H9 (cell line): ENCODE data around the gene MAPKAPK3. TPM values are rescaled to one million over a fixed set of nuclear protein-coding genes. Genes with fewer than 3 reads are reported as not detected.

ENCODE experiments used
- DNase-seq: peaks from one replicate; pipeline ENCODE4 v3.0.0-alpha.2; 2017
- H2AFZ ChIP-seq: one replicate; pipeline ENCODE4 v1.6.1; 2013; ENCODE audit warnings: mild to moderate bottlenecking, low read length, control low read depth, moderate library complexity
- H2AK5ac ChIP-seq: 2 replicates; pipeline ENCODE4 v1.6.1; 2013; ENCODE audit warnings: low read length, control low read depth, mixed read lengths; ENCODE audit not compliant: insufficient read length
- H2BK120ac ChIP-seq: one replicate; pipeline ENCODE4 v1.6.1; 2013; ENCODE audit warnings: low read depth, mild to moderate bottlenecking, low read length, control low read depth, inconsistent platforms; ENCODE audit not compliant: poor library complexity, severe bottlenecking
- H2BK12ac ChIP-seq: 2 replicates; pipeline ENCODE4 v1.6.1; 2013; ENCODE audit warnings: low read length, control low read depth, mixed read lengths, low read depth; ENCODE audit not compliant: insufficient read length
- H2BK15ac ChIP-seq: 2 replicates; pipeline ENCODE4 v1.6.1; 2013; ENCODE audit warnings: low read depth, low read length, control low read depth
- H2BK20ac ChIP-seq: one replicate; pipeline ENCODE4 v1.6.1; 2013; ENCODE audit warnings: low read depth, mild to moderate bottlenecking, low read length, control low read depth, inconsistent platforms; ENCODE audit not compliant: poor library complexity, severe bottlenecking
- H2BK5ac ChIP-seq: 2 replicates; pipeline ENCODE4 v1.6.1; 2013; ENCODE audit warnings: low read length, control low read depth, mixed read lengths; ENCODE audit not compliant: insufficient read length
- H3K14ac ChIP-seq: 2 replicates; pipeline ENCODE4 v1.6.1; 2013; ENCODE audit warnings: low read length, control low read depth; ENCODE audit not compliant: insufficient read depth
- H3K18ac ChIP-seq: 2 replicates; pipeline ENCODE4 v1.6.1; 2013; ENCODE audit warnings: low read depth, mild to moderate bottlenecking, mixed read lengths, low read length, control low read depth; ENCODE audit not compliant: insufficient read length
- H3K23ac ChIP-seq: 2 replicates; pipeline ENCODE4 v1.6.1; 2013; ENCODE audit warnings: low read length, control low read depth, mixed read lengths, low read depth; ENCODE audit not compliant: insufficient read length
- H3K23me2 ChIP-seq: 2 replicates; pipeline ENCODE4 v1.6.1; 2013; ENCODE audit warnings: low read depth, mild to moderate bottlenecking, mixed read lengths, low read length, control low read depth; ENCODE audit not compliant: insufficient read length, poor library complexity, severe bottlenecking
- H3K27ac ChIP-seq: 2 replicates; pipeline ENCODE4 v1.5.1; 2013; ENCODE audit warnings: low read length, control low read depth, mixed read lengths, low read depth; ENCODE audit not compliant: insufficient read length
- H3K27me3 ChIP-seq: 2 replicates; pipeline ENCODE4 v1.6.1; 2013; ENCODE audit warnings: low read length, control low read depth, inconsistent platforms; ENCODE audit not compliant: insufficient read depth
- H3K4ac ChIP-seq: 2 replicates; pipeline ENCODE4 v1.6.1; 2013; ENCODE audit warnings: low read depth, mild to moderate bottlenecking, control low read depth, inconsistent platforms, low read length, moderate library complexity
- H3K4me1 ChIP-seq: 2 replicates; pipeline ENCODE4 v1.6.1; 2013; ENCODE audit warnings: low read length, control low read depth, inconsistent platforms; ENCODE audit not compliant: insufficient read depth
- H3K4me2 ChIP-seq: 2 replicates; pipeline ENCODE4 v1.6.1; 2013; ENCODE audit warnings: low read length, control low read depth, mixed read lengths; ENCODE audit not compliant: insufficient read length, insufficient read depth
- H3K56ac ChIP-seq: 2 replicates; pipeline ENCODE4 v1.6.1; 2013; ENCODE audit warnings: low read depth, mild to moderate bottlenecking, mixed read lengths, low read length, control low read depth; ENCODE audit not compliant: insufficient read length
- H3K79me1 ChIP-seq: 2 replicates; pipeline ENCODE4 v1.6.1; 2013; ENCODE audit warnings: low read depth, mild to moderate bottlenecking, moderate library complexity, low read length, control low read depth, inconsistent platforms; ENCODE audit not compliant: insufficient read depth, poor library complexity, severe bottlenecking
- H3K79me2 ChIP-seq: 2 replicates; pipeline ENCODE4 v1.6.1; 2013; ENCODE audit warnings: low read length, control low read depth, inconsistent platforms; ENCODE audit not compliant: insufficient read depth
- H3K9ac ChIP-seq: 2 replicates; pipeline ENCODE4 v1.6.1; 2013; ENCODE audit warnings: low read length, control low read depth, mixed read lengths; ENCODE audit not compliant: insufficient read length; ENCODE audit errors: extremely low read depth
- H3K9me3 ChIP-seq: one replicate; pipeline ENCODE4 v1.6.1; 2013; ENCODE audit warnings: low read depth, low read length, inconsistent platforms; ENCODE audit not compliant: control insufficient read depth
- H3T11ph ChIP-seq: one replicate; pipeline ENCODE4 v1.6.1; 2013; ENCODE audit warnings: mild to moderate bottlenecking, low read length, control low read depth, inconsistent platforms
- H4K20me1 ChIP-seq: one replicate; pipeline ENCODE4 v1.6.1; 2013; ENCODE audit not compliant: control insufficient read depth, insufficient read length, insufficient read depth
- H4K5ac ChIP-seq: 2 replicates; pipeline ENCODE4 v1.6.1; 2013; ENCODE audit warnings: low read depth, mild to moderate bottlenecking, mixed read lengths, low read length, control low read depth; ENCODE audit not compliant: insufficient read length
- H4K8ac ChIP-seq: replicated peaks from 2 replicates; pipeline ENCODE4 v1.6.1; 2013; ENCODE audit warnings: low read length, control low read depth, mixed read lengths, low read depth; ENCODE audit not compliant: insufficient read length
- H4K91ac ChIP-seq: 2 replicates; pipeline ENCODE4 v1.6.1; 2013; ENCODE audit warnings: low read depth, mild to moderate bottlenecking, moderate library complexity, mixed read lengths, low read length, control low read depth; ENCODE audit not compliant: insufficient read length
- H3K27ac Mint-ChIP-seq, 3 experiments: 2 replicates in 2 of 3; 3 replicates in 1 of 3; pipeline ENCODE4 v1.8.0; 2020 to 2021; ENCODE audit warnings: mixed read lengths in 3 of 3, mild to moderate bottlenecking in 1 of 3, moderate library complexity in 1 of 3
- H3K27me3 Mint-ChIP-seq: 2 replicates; pipeline ENCODE4 v1.8.0; 2021; ENCODE audit warnings: low read depth, mild to moderate bottlenecking, moderate library complexity, mixed read lengths
- H3K36me3 Mint-ChIP-seq, 3 experiments: 2 replicates in 2 of 3; 3 replicates in 1 of 3; pipeline ENCODE4 v1.8.0; 2020 to 2021; ENCODE audit warnings: low read depth in 3 of 3, mixed read lengths in 3 of 3; ENCODE audit not compliant: insufficient read depth in 1 of 3
- H3K4me1 Mint-ChIP-seq, 2 experiments: 2 replicates each; pipeline ENCODE4 v1.8.0; 2020; ENCODE audit warnings: mixed read lengths in 2 of 2
- H3K4me3 Mint-ChIP-seq, 2 experiments: 2 replicates in 1 of 2; 3 replicates in 1 of 2; pipeline ENCODE4 v1.8.0; 2020 to 2021; ENCODE audit warnings: mild to moderate bottlenecking in 2 of 2, mixed read lengths in 2 of 2, moderate library complexity in 1 of 2
- H3K9me3 Mint-ChIP-seq, 2 experiments: 2 replicates in 1 of 2; 3 replicates in 1 of 2; pipeline ENCODE4 v1.8.0; 2020; ENCODE audit warnings: mild to moderate bottlenecking in 2 of 2, mixed read lengths in 2 of 2, moderate library complexity in 1 of 2
- CTCF ChIP-seq: fragments of 200-600 bp; sonication (generic); conservative IDR thresholded peaks from 3 replicates; pipeline ENCODE4 v1.8.0; 2021; ENCODE audit warnings: antibody characterized with exemption, mild to moderate bottlenecking
- WGBS: extraction: QIAGEN DNeasy Blood & Tissue Kit; methylation state at CpG from one replicate; pipeline ENCODE4 v1.1.7; 2013; ENCODE audit warnings: missing lambda C conversion rate, low lambda C conversion rate, mixed read lengths; ENCODE audit not compliant: insufficient read length; ENCODE audit errors: extremely low coverage; 5-methylcytosine and 5-hydroxymethylcytosine counted together
- total RNA-seq: library from RNA; stranded (reverse); gene quantifications from 2 replicates; pipeline ENCODE4 v1.2.1, GENCODE V29; 2021

The MAPKAPK3 gene
- total RNA-seq, 1 experiment from 2014 or later, result 57.9 TPM

- no peaks in the 10 kb centered on the region for H4K20me1 ChIP-seq
- no peaks in the 10 kb centered on the region for H3K23me2 ChIP-seq
- H2BK20ac ChIP-seq, result no peak overlapping the region
- Mint-ChIP-seq H3K27me3 (peaks cover 26% of the 10 kb centered on the region), H3K4me3 (no peak overlapping the region), H3K27ac (no peak overlapping the region), H3K4me1 (peaks cover 0 to 3% of the 10 kb centered on the region in 2 experiments; a peak in 1 of 4 replicates), H3K9me3 (no peaks in the 10 kb centered on the region), H3K36me3 (no peaks in the 10 kb centered on the region)
- H3K56ac ChIP-seq, result no peak overlapping the region
- TF ChIP-seq CTCF, result no peak
- no peak overlapping the region for H2AK5ac ChIP-seq
- no peak overlapping the region for H3K27ac ChIP-seq
- H2AFZ ChIP-seq, result no peak overlapping the region
- no peak overlapping the region; the same call in 1 of the 2 replicates for H3K14ac ChIP-seq
- H2BK5ac ChIP-seq, result no peak overlapping the region
- no peak overlapping the region for H2BK120ac ChIP-seq
- H3K18ac ChIP-seq, result no peak overlapping the region
- H4K5ac ChIP-seq, result no peak overlapping the region
- no peak overlapping the region for H4K91ac ChIP-seq
- H3K23ac ChIP-seq, result no peak overlapping the region
- no peak overlapping the region for H2BK12ac ChIP-seq
- H3K9ac ChIP-seq, result no peak overlapping the region
- DNase-seq, result no peak
- no peak overlapping the region for H3K4ac ChIP-seq
- H4K8ac ChIP-seq, result no peak overlapping the region
- WGBS, result no CpG with 5 or more reads among the region's 9 CpGs
- no peaks in the 10 kb centered on the region for H3K79me1 ChIP-seq
- no peak overlapping the region for H2BK15ac ChIP-seq
- no peak overlapping the region for H3T11ph ChIP-seq
- no peaks in the 10 kb centered on the region for H3K79me2 ChIP-seq
- H3K4me1 ChIP-seq, result no peaks in the 10 kb centered on the region
- H3K9me3 ChIP-seq, result no peaks in the 10 kb centered on the region
- no peak overlapping the region for H3K4me2 ChIP-seq
- no peaks in the 10 kb centered on the region for H3K27me3 ChIP-seq
Measured at GRCh38 chr3:50591196-50591741, 25.7 kb upstream of the MAPKAPK3 start.
